GM12878 (cell line): ENCODE results near the gene NCBP2. TPM values are rescaled to one million over a fixed set of nuclear protein-coding genes. Genes with fewer than 3 reads are reported as not detected.

Experiments
- ATAC-seq: fragments of 200-7000 bp; cut with Tn5 transposase; 3 replicates; pipeline ENCODE4 v1.9.1; 2020; ENCODE audit warnings: mild to moderate bottlenecking, moderate library complexity
- BruUV-seq: library from RNA; stranded (reverse); fragments of 400-500 nt; replicated peaks from 2 replicates; lab custom pipeline; 2021; lab: Mats Ljungman, UMichigan
- CTCF ChIA-PET: fragments of 300-600 bp; sonication (Branson Sonifier 250); formaldehyde crosslinking; extraction: SDS; loops from one replicate; lab custom pipeline; 2021; ENCODE audit warnings: inconsistent platforms; lab: Yijun Ruan, JAX
- POLR2A ChIA-PET: fragments of 350-600 bp; formaldehyde crosslinking; extraction: SDS; loops from one replicate; lab custom pipeline; 2021; ENCODE audit warnings: inconsistent platforms; lab: Charles Lee
- RAD21 ChIA-PET: fragments of 300-600 bp; sonication (Branson Sonifier 250); formaldehyde crosslinking; loops from one replicate; lab custom pipeline; 2023; ENCODE audit warnings: antibody characterized with exemption; ENCODE audit not compliant: unreplicated experiment; lab: Charles Lee
- SMC1A ChIA-PET: fragments of 300-600 bp; sonication (Branson Sonifier 250); formaldehyde crosslinking; loops from one replicate; lab custom pipeline; 2023; ENCODE audit not compliant: unreplicated experiment, uncharacterized antibody; lab: Charles Lee
- DNase-seq: peaks from one replicate; pipeline ENCODE4 v3.0.0-alpha.2; 2011; ENCODE audit warnings: low read depth, low spot score
- FAIRE-seq: peaks from 3 replicates; lab custom pipeline; 2011; peaks lifted over from hg19 to GRCh38; lab: Jason Lieb, UNC
- H2AFZ ChIP-seq: 2 replicates; pipeline ENCODE4 v1.6.0; 2011; ENCODE audit warnings: low read depth, low read length, control low read depth; ENCODE audit not compliant: control insufficient read depth
- H3K27ac ChIP-seq: 2 replicates; pipeline ENCODE4 v1.5.1; 2011; ENCODE audit warnings: control low read depth; ENCODE audit not compliant: control insufficient read depth, insufficient read depth
- H3K27me3 ChIP-seq, 2 experiments: replicated peaks in 1 of 2; 2 replicates each; pipeline versions ENCODE4 v1.6.0 to v1.6.1; 2011; ENCODE audit warnings: low read length in 1 of 2; ENCODE audit not compliant: control insufficient read depth in 2 of 2, insufficient read depth in 2 of 2
- H3K36me3 ChIP-seq, 2 experiments: 2 replicates each; pipeline ENCODE4 v1.5.1; 2011; ENCODE audit warnings: low read length in 1 of 2; ENCODE audit not compliant: control insufficient read depth in 2 of 2, insufficient read depth in 2 of 2
- H3K4me1 ChIP-seq: 2 replicates; pipeline ENCODE4 v1.6.1; 2011; ENCODE audit warnings: mild to moderate bottlenecking, low read length, moderate library complexity, mixed read lengths; ENCODE audit not compliant: control insufficient read depth, insufficient read depth
- H3K4me2 ChIP-seq: 2 replicates; pipeline ENCODE4 v1.6.0; 2011; ENCODE audit warnings: control low read depth; ENCODE audit not compliant: control insufficient read depth, insufficient read depth
- H3K4me3 ChIP-seq: fragments of 200-600 bp; sonication (generic); 2 replicates; pipeline ENCODE4 v1.5.1; 2016
- H3K79me2 ChIP-seq: 2 replicates; pipeline ENCODE4 v1.6.0; 2011; ENCODE audit warnings: low read length; ENCODE audit not compliant: control insufficient read depth, insufficient read depth
- H3K9ac ChIP-seq: 2 replicates; pipeline ENCODE4 v1.8.0; 2011; ENCODE audit warnings: low read length, control low read depth, mixed read lengths; ENCODE audit not compliant: control insufficient read depth, insufficient read depth
- H3K9me3 ChIP-seq: replicated peaks from 3 replicates; pipeline ENCODE4 v1.5.1; 2011; ENCODE audit warnings: mild to moderate bottlenecking, low read length; ENCODE audit not compliant: control insufficient read depth, insufficient read depth
- H4K20me1 ChIP-seq: 2 replicates; pipeline ENCODE4 v1.6.0; 2011; ENCODE audit not compliant: control insufficient read depth, insufficient read depth
- BACH1 ChIP-seq: fragments of 450-650 bp; IDR thresholded peaks from 2 replicates; pipeline ENCODE4 v1.6.1; 2017; ENCODE audit warnings: mild to moderate bottlenecking, borderline replicate concordance
- CREM ChIP-seq: IDR thresholded peaks from 2 replicates; pipeline ENCODE4 v1.6.1; 2014; ENCODE audit warnings: antibody characterized with exemption, low read depth
- DPF2 ChIP-seq: fragments of 450-650 bp; IDR thresholded peaks from 2 replicates; pipeline ENCODE4 v1.6.1; 2017; ENCODE audit warnings: mild to moderate bottlenecking
- IKZF2 ChIP-seq, 2 experiments: fragments of 450-650 bp; IDR thresholded peaks; 2 replicates each; pipeline ENCODE4 v1.6.1; 2017; ENCODE audit warnings: mild to moderate bottlenecking in 2 of 2, moderate library complexity in 2 of 2
- KAT2A ChIP-seq: conservative IDR thresholded peaks from 2 replicates; pipeline ENCODE4 v1.6.1; 2011; ENCODE audit warnings: low read depth, low read length; ENCODE audit not compliant: control insufficient read depth
- MEF2B ChIP-seq: fragments of 450-650 bp; IDR thresholded peaks from 2 replicates; pipeline ENCODE4 v1.6.1; 2018; ENCODE audit warnings: mild to moderate bottlenecking, moderate library complexity; ENCODE audit not compliant: partially characterized antibody, poor library complexity, severe bottlenecking
- MTA2 ChIP-seq: fragments of 450-650 bp; IDR thresholded peaks from 2 replicates; pipeline ENCODE4 v1.6.1; 2016; ENCODE audit warnings: low read depth, mild to moderate bottlenecking, moderate library complexity
- NBN ChIP-seq: fragments of 450-650 bp; IDR thresholded peaks from 2 replicates; pipeline ENCODE4 v1.6.1; 2016
- NFYB ChIP-seq: IDR thresholded peaks from 2 replicates; pipeline ENCODE4 v1.6.1; 2011; ENCODE audit warnings: low read depth, mild to moderate bottlenecking, low read length, improper control_type of control experiment, moderate library complexity; ENCODE audit not compliant: insufficient read depth
- NR2F1 ChIP-seq: fragments of 450-650 bp; conservative IDR thresholded peaks from 2 replicates; pipeline ENCODE4 v1.6.1; 2017; ENCODE audit warnings: mild to moderate bottlenecking
- PAX5 ChIP-seq: IDR thresholded peaks from 2 replicates; pipeline ENCODE4 v1.6.1; 2011; ENCODE audit warnings: low read depth, low read length, borderline replicate concordance
- PKNOX1 ChIP-seq: fragments of 450-650 bp; IDR thresholded peaks from 2 replicates; pipeline ENCODE4 v1.6.1; 2016; ENCODE audit warnings: mild to moderate bottlenecking
- RAD51 ChIP-seq: fragments of 450-650 bp; IDR thresholded peaks from 2 replicates; pipeline ENCODE4 v1.6.1; 2016; ENCODE audit warnings: moderate library complexity, mild to moderate bottlenecking, inconsistent platforms
- SMAD5 ChIP-seq: IDR thresholded peaks from 2 replicates; pipeline ENCODE4 v1.6.1; 2016; ENCODE audit warnings: antibody characterized with exemption, low read depth
- SPI1 ChIP-seq: IDR thresholded peaks from 2 replicates; pipeline ENCODE4 v1.6.1; 2011; ENCODE audit warnings: low read depth, mild to moderate bottlenecking, low read length, moderate library complexity, borderline replicate concordance; ENCODE audit not compliant: insufficient read depth
- SREBF1 ChIP-seq: IDR thresholded peaks from 2 replicates; pipeline ENCODE4 v1.6.1; 2012; ENCODE audit warnings: mild to moderate bottlenecking, low read length
- TARDBP ChIP-seq: IDR thresholded peaks from 2 replicates; pipeline ENCODE4 v1.6.1; 2016; ENCODE audit warnings: borderline replicate concordance
- TCF3 ChIP-seq: IDR thresholded peaks from 2 replicates; pipeline ENCODE4 v1.6.1; 2012; ENCODE audit warnings: low read depth, mild to moderate bottlenecking, low read length, borderline replicate concordance; ENCODE audit not compliant: insufficient read depth
- USF2 ChIP-seq: IDR thresholded peaks from 2 replicates; pipeline ENCODE4 v1.6.1; 2011; ENCODE audit warnings: low read depth, low read length, improper control_type of control experiment, borderline replicate concordance
- ZBTB33 ChIP-seq: fragments of 450-650 bp; IDR thresholded peaks from 2 replicates; pipeline ENCODE4 v1.6.1; 2017; ENCODE audit warnings: mild to moderate bottlenecking
- WGBS: methylation state at CpG from one replicate; pipeline ENCODE4 v1.1.6; 2016; ENCODE audit warnings: low lambda C conversion rate; ENCODE audit not compliant: insufficient replicate concordance, insufficient coverage; ENCODE audit errors: missing lambda C conversion rate; 5-methylcytosine and 5-hydroxymethylcytosine counted together
- in situ Hi-C: fragments of 300-500 bp; cut with MboI; formaldehyde crosslinking; loops from 9 replicates; pipeline ENCODE4 v1.14.3; 2018; ENCODE audit warnings: mixed read lengths
- intact Hi-C: fragments of 100-400 bp; cut with micrococcal nuclease; formaldehyde crosslinking; loops from one replicate; pipeline ENCODE4 v1.14.2; 2022; ENCODE audit not compliant: unreplicated experiment
- polyA plus RNA-seq, 11 experiments: library from polyadenylated mRNA; depleted of rRNA in 4 of 11; unstranded in 6 of 11; stranded (reverse) in 5 of 11; fragments of >200 nt; fragmentation: Nextera tagmentation in 4 of 11; fragmentation: Illumina TruSeq in 1 of 11; extraction: Ambion mirVana in 4 of 11; extraction: Trizol in 1 of 11; gene quantifications; 1 replicate in 1 of 11; 2 replicates in 10 of 11; pipeline versions ENCODE4 v1.2.1 to v1.2.3, GENCODE V29; 2011 to 2016; ENCODE audit warnings: inconsistent platforms in 2 of 11, missing spikeins in 2 of 11, low read depth in 1 of 11
- total RNA-seq, 4 experiments: library from RNA; depleted of rRNA in 3 of 4; stranded (reverse); fragments of >200 nt in 3 of 4; fragmentation: Illumina TruSeq in 1 of 4; extraction: Trizol in 1 of 4; gene quantifications; 2 replicates each; pipeline versions ENCODE4 v1.2.1 to v1.2.3, GENCODE V29; 2013 to 2021
- TF ChIP-seq, protein P1 (sequence below): fragments of 450-650 bp; IDR thresholded peaks from 2 replicates; pipeline ENCODE4 v1.6.1; 2017; ENCODE audit warnings: borderline replicate concordance

Gene NCBP2
- total and polyA plus RNA-seq, 10 of the 15 experiments (the other 5 are each of a cell fraction or from before 2014, with no cell fraction given): 59.6 to 136 (median 96.4) TPM

DNA sequence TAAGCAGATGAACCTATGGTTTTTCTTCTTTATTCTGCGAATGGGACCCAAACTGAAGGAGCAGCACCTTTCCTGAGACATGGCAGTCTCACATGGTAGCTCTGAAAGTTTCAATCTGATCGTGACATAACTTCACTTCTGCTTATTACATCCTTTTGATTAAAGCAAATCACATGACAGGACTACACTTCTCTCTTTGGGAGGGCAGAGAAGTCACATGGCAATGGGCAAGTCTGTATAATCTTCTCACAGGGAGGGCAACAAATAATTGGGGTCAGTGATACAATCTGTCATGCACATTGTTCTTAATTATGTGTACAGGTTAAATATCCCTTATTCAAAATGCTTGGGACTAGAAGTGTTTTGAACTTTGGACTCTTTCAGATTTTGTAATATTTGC is 21.6 kb downstream of the NCBP2 start:
- 4% methylated on average over 2 of the region's 2 CpGs for WGBS
- Histone ChIP-seq H3K4me3 (no peak overlapping the region), H3K9me3 (no peaks in the 10 kb centered on the region; the same call in 2 of the 3 replicates), H3K4me2 (no peak overlapping the region), H4K20me1 (no peaks in the 10 kb centered on the region), H3K27ac (no peak overlapping the region), H3K79me2 (no peaks in the 10 kb centered on the region), H3K4me1 (peaks cover 4% of the 10 kb centered on the region; the same call in 1 of the 2 replicates), H3K9ac (no peak overlapping the region), H3K36me3 (no peaks in the 10 kb centered on the region; a peak in 1 of 4 replicates), H3K27me3 (no peaks in the 10 kb centered on the region), H2AFZ (no peak overlapping the region)
- intact Hi-C loops: no loop called here
- FAIRE-seq: no peak
- ChIA-PET SMC1A (interaction anchor here (1.1 to 1.3 kb wide), 2 partner anchors 21 to 30 kb away, joined by 3 to 4 read pairs; no protein-coding TSS in a partner anchor), POLR2A (interaction anchor here (0.5 to 1.4 kb wide), 2 partner anchors 8 to 19 kb away, joined by 5 to 6 read pairs; no protein-coding TSS in a partner anchor), RAD21 (interaction anchor here (1.0 kb wide), 1 partner anchor 19 kb away, joined by 4 read pairs; no protein-coding TSS in a partner anchor), CTCF (interaction anchor here (1.3 kb wide), 1 partner anchor 21 kb away, joined by 4 read pairs; no protein-coding TSS in a partner anchor)
- no peak for DNase-seq
- ATAC-seq: peak; percentile 87
- in situ Hi-C loops: no loop called here
- BruUV-seq: no TSS peak
- TF ChIP-seq SMAD5: no peak
- no peak for TF ChIP-seq BACH1
- peak; percentile 25; the same call in 1 of the 2 replicates for TF ChIP-seq PKNOX1
- peak in 1 of 2 experiments; percentile 25; a peak in 1 of 4 replicates for TF ChIP-seq IKZF2 (IDR thresholded peaks at IDR 0.05)
- peak; percentile 79 for TF ChIP-seq MTA2
- no peak for TF ChIP-seq NFYB
- no peak for TF ChIP-seq ZBTB33
- peak; percentile 66 for TF ChIP-seq NR2F1
- TF ChIP-seq SREBF1: peak; percentile 10; the same call in 1 of the 2 replicates
- TF ChIP-seq PAX5: no peak
- TF ChIP-seq RAD51: peak; percentile 96
- TF ChIP-seq, protein P1, sequence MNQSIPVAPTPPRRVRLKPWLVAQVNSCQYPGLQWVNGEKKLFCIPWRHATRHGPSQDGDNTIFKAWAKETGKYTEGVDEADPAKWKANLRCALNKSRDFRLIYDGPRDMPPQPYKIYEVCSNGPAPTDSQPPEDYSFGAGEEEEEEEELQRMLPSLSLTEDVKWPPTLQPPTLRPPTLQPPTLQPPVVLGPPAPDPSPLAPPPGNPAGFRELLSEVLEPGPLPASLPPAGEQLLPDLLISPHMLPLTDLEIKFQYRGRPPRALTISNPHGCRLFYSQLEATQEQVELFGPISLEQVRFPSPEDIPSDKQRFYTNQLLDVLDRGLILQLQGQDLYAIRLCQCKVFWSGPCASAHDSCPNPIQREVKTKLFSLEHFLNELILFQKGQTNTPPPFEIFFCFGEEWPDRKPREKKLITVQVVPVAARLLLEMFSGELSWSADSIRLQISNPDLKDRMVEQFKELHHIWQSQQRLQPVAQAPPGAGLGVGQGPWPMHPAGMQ: no peak
- TF ChIP-seq SPI1: peak; percentile 86
- TF ChIP-seq CREM: no peak
- TF ChIP-seq USF2: peak; percentile 50; the same call in 1 of the 2 replicates
- no peak for TF ChIP-seq KAT2A
- TF ChIP-seq NBN: 0 out of 2 replicates have a peak, but pooled peaks have one; percentile 25
- TF ChIP-seq MEF2B: peak; percentile 15
- no peak for TF ChIP-seq TARDBP
- 0 out of 2 replicates have a peak, but pooled peaks have one; percentile 30 for TF ChIP-seq DPF2
- TF ChIP-seq TCF3: no peak
